ENCODE data around the gene KCND3. TPM values are rescaled to one million over a fixed set of nuclear protein-coding genes. Genes with fewer than 3 reads are reported as not detected.

The KCND3 gene
- total RNA-seq, 1 donor from 2014 or later = 8.1 TPM

DNA sequence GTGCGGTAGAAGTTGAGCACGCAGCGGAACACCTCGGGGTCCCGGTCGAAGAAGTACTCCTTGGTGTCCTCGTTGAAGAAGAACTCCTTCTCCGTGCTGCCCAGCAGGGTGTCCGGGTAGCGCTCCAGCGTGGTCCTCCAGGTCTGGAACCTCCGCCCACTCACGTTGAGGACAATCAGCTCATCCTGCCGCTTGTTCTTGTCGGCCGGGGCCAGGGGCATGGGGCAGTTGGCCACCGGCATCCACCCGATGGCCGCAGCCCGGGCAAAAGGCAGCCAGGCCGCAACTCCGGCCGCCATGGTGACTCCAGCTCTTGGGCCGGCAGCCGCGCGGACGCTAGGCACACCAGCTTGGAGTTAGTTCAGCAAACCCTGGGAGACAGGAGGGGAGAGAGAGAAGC lies 7.0 kb downstream of the KCND3 start:
- intact Hi-C loops (cut with DNase I) = no loop called here
- no peak for DNase-seq (ENCODE audit: extremely low spot score in 2 of 2)
- Histone ChIP-seq H3K9me3 (no peaks in the 10 kb centered on the region), H3K27me3 (no peaks in the 10 kb centered on the region), H3K4me3 (no peak overlapping the region), H3K27ac (no peak overlapping the region), H3K36me3 (no peaks in the 10 kb centered on the region), H3K4me1 (no peaks in the 10 kb centered on the region)
- no peak for TF ChIP-seq POLR2AphosphoS5 (IDR thresholded peaks at IDR 0.05; ENCODE audit: insufficient read depth in 1 of 2, low read depth in 1 of 2)
- no peak for TF ChIP-seq CTCF (IDR thresholded peaks at IDR 0.05)
- no peak for TF ChIP-seq POLR2A (IDR thresholded peaks at IDR 0.05)

DNA sequence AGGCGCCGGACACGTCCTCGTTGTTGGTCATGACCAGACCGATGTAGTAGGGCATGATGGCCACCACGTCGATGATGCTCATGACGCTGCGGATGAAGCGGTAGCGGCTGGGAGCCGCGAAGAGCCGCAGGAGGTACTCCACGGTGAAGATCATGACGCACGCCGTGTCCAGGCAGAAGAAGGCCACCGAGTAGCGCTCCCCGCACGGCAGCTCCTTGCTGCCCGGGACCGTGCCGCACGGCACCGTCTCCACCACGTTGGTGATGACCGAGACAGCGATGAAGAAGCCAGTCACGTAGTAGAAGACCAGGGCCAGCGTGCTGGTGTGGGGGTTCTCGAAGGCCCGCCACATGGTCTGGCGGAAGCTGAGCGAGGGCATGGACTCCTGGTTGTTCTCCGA lies 7.6 kb downstream of the KCND3 start:
- no peaks in the 10 kb centered on the region for H3K4me1 ChIP-seq
- H3K9me3 ChIP-seq = no peaks in the 10 kb centered on the region
- intact Hi-C loops (cut with DNase I) = no loop called here
- TF ChIP-seq POLR2A (IDR thresholded peaks at IDR 0.05) (no peak), POLR2AphosphoS5 (IDR thresholded peaks at IDR 0.05; ENCODE audit: insufficient read depth in 1 of 2, low read depth in 1 of 2) (no peak), CTCF (IDR thresholded peaks at IDR 0.05) (no peak)
- no peaks in the 10 kb centered on the region for H3K27me3 ChIP-seq
- H3K4me3 ChIP-seq = no peak overlapping the region
- no peaks in the 10 kb centered on the region for H3K36me3 ChIP-seq
- H3K27ac ChIP-seq = no peak overlapping the region
- DNase-seq (ENCODE audit: extremely low spot score in 2 of 2) = no peak

DNA sequence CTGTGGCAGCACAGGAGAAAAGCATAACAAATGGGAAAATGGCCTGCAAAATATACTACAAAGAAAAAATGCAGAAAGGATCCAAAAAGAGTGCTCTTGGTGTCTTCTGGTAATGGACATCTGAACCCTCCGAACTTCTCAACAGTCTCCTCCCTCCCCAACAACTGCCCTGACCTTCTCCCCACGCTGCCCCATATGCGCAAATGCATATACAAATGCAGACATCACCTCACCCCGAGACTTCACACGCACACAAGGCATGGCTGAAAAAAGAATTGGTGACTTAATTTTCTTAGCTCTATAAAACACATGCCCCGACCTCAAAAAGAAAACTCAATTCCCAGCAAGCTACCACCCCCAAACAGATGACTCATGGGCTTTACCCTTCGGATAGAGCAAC lies 8.4 kb downstream of the KCND3 start:
- intact Hi-C loops (cut with DNase I) = no loop called here
- Histone ChIP-seq H3K9me3 (no peaks in the 10 kb centered on the region), H3K36me3 (no peaks in the 10 kb centered on the region), H3K27ac (no peak overlapping the region), H3K4me3 (no peak overlapping the region), H3K4me1 (no peaks in the 10 kb centered on the region), H3K27me3 (no peaks in the 10 kb centered on the region)
- DNase-seq (ENCODE audit: extremely low spot score in 2 of 2) = no peak
- TF ChIP-seq CTCF (IDR thresholded peaks at IDR 0.05) (no peak), POLR2A (IDR thresholded peaks at IDR 0.05) (no peak), POLR2AphosphoS5 (IDR thresholded peaks at IDR 0.05; ENCODE audit: insufficient read depth in 1 of 2, low read depth in 1 of 2) (no peak)

DNA sequence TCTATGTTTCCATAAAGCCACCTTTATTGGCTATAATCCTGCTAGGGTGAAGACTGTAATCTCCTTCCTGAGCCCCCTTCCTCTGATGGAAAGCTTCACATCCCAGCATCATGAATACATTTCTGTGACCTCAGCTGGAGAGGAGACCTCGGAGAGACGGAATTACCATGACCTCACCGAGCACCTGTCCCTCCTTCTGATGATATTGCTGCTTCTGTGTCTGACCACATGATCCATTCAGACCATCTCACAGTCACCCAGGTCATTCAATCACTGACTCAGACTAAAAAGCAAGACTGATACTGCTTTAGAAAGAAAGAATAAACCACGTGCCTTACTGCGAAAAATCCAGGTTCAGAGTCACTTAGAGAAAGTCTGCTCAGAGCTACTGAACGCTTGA lies 8.8 kb downstream of the KCND3 start:
- H3K27me3 ChIP-seq = no peaks in the 10 kb centered on the region
- no peaks in the 10 kb centered on the region for H3K4me1 ChIP-seq
- H3K27ac ChIP-seq = no peak overlapping the region
- DNase-seq (ENCODE audit: extremely low spot score in 2 of 2) = no peak
- no peaks in the 10 kb centered on the region for H3K9me3 ChIP-seq
- intact Hi-C loops (cut with DNase I) = no loop called here
- TF ChIP-seq CTCF (IDR thresholded peaks at IDR 0.05) = no peak
- TF ChIP-seq POLR2A (IDR thresholded peaks at IDR 0.05) = no peak
- no peak for TF ChIP-seq POLR2AphosphoS5 (IDR thresholded peaks at IDR 0.05; ENCODE audit: insufficient read depth in 1 of 2, low read depth in 1 of 2)
- no peak overlapping the region for H3K4me3 ChIP-seq
- no peaks in the 10 kb centered on the region for H3K36me3 ChIP-seq

- no peak overlapping the region for H3K27ac ChIP-seq
- H3K4me1 ChIP-seq = no peaks in the 10 kb centered on the region
- intact Hi-C loops (cut with DNase I) = no loop called here
- no peaks in the 10 kb centered on the region for H3K27me3 ChIP-seq
- TF ChIP-seq POLR2A (IDR thresholded peaks at IDR 0.05) (no peak), POLR2AphosphoS5 (IDR thresholded peaks at IDR 0.05; ENCODE audit: insufficient read depth in 1 of 2, low read depth in 1 of 2) (no peak), CTCF (IDR thresholded peaks at IDR 0.05) (no peak)
- H3K9me3 ChIP-seq = no peaks in the 10 kb centered on the region
- H3K4me3 ChIP-seq = no peak overlapping the region
- no peaks in the 10 kb centered on the region for H3K36me3 ChIP-seq
- no peak for DNase-seq (ENCODE audit: extremely low spot score in 2 of 2)
Measured at GRCh38 chr1:111978695-111979094, 10.8 kb downstream of the KCND3 start.
